Smooth muscle cell of the pulmonary artery (primary cell): ENCODE measurements around the gene RPL38. TPM values are rescaled to one million over a fixed set of nuclear protein-coding genes. Genes with fewer than 3 reads are reported as not detected.

Source experiments
- total RNA-seq: library from RNA; depleted of rRNA; stranded (reverse); fragments of >200 nt; gene quantifications from 2 replicates; pipeline ENCODE4 v1.2.3, GENCODE V29; 2014

The RPL38 gene
- 1,145 and 1,229 TPM in 2 replicates for total RNA-seq

DNA sequence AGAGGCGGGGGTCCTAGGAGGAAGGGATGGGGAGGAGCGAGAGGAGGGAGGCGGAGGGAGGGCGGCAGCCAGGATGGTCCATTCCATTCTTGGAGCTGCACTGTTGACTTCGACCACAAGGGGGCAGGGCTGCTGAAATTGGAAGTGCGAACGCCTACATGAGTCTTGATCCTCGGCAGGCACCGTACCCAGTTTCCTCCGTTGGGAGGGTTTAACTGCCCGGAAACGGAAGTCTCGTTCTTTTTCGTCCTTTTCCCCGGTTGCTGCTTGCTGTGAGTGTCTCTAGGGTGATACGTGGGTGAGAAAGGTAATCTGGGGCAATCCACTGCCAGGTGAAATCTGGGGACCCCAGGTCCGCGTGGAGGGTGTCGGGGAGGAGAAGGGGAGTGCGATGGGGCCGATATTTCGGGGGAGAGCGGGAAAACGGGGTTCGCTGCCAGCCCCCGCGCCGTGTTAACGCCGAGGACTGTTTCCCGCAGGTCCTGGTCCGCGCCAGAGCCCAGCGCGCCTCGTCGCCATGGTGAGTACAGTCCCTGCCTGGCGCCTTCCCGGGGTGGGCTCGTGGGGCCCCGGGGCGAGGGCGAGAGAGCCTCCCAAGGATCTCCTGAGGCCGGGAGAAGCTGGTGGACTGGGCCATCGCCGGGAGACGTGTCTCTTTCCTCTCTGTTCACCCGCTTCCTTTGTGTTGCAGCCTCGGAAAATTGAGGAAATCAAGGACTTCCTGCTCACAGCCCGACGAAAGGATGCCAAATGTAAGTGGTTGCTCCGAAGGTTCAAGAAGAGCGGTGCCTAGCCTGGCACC is at the start of gene RPL38:
Gene RPL38 (plus strand): TSS at position 240 of the 802 bp plus-strand sequence. CDS start 278 bp downstream, at position 518.

DNA sequence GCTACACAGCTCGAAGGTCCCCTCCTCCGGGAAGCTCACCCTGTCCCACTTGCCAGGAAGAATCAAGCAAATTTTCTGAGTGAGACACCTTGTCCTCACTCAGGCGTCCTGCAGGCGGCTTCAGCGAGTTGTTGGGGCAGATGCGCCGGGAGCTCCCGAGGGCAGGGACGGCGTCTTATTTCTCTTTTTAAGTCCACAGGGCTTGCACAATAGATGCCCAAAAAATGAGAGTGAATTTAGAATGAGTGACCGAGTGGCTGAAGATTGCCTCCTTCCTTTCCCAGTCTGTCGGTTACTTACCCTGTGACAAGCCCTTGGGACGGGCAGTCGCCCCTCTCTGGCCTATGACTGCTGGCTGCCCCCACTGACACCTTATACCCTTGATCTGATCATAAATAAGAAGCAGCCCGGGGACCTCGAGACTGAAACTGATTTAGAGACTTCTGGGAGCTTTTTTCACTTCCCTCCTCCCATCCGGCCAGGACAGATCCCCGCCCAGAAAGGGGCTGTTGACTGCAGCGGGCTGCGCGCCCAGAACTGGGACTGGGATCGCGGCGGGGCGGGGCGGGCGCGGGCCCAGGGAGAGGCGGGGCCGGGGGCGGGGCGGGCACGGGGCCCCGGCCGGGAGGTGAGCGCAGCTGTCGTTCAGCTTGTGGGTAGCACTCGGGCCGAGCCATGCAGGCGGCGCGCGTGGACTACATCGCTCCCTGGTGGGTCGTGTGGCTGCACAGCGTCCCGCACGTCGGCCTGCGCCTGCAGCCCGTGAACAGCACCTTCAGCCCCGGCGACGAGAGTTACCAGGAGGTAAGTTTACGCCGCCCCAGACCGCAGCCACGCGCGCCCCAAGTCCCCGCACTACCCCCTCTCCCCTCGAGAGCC is 9.7 kb downstream of the RPL38 start, which contains the start of gene TTYH2:
Gene TTYH2 (plus strand): TSS at position 659 of the 879 bp plus-strand sequence. CDS start 17 bp downstream, at position 676.

Other genes with a start within 250 kb of the RPL38 start
- gene TTYH2, start 9.9 kb downstream of the RPL38 start, total RNA-seq = 1.8 TPM in 2 replicates
- gene DNAI2, start 70.6 kb downstream of the RPL38 start, total RNA-seq = not detected in 2 replicates
- gene KIF19, start 122.5 kb downstream of the RPL38 start, total RNA-seq = not detected in 2 replicates
- not detected in 2 replicates for gene BTBD17, start 158.2 kb downstream of the RPL38 start, total RNA-seq
- gene GPR142, start 163.8 kb downstream of the RPL38 start, total RNA-seq = 0.26 TPM in 1 of 2 replicates, not detected in the other
- 13.8 and 15.0 TPM in 2 replicates for gene GPRC5C, start 228.4 kb downstream of the RPL38 start, total RNA-seq